Measurements from ENCODE around the gene NDST3.
"Not testable (repeated sequence)": the region's sequence is repeated elsewhere in the genome, so short reads cannot be mapped to it uniquely, and the experiment has no call there.

NDST3 gene

GRCh38 chr4:118286685-118287084 lies 252.4 kb downstream of the NDST3 start:
- ChIA-PET POLR2A (no interaction called here), CTCF (no interaction called here)
- no peak for TF ChIP-seq CTBP1 (IDR thresholded peaks at IDR 0.05; ENCODE audit: borderline replicate concordance)
- TF ChIP-seq HDGF (IDR thresholded peaks at IDR 0.05; ENCODE audit: borderline replicate concordance) = no peak
- TF ChIP-seq FOXK2 (IDR thresholded peaks at IDR 0.05) = no peak
- TF ChIP-seq FOXA1 (IDR thresholded peaks at IDR 0.05) = no peak
- TF ChIP-seq TARDBP (IDR thresholded peaks at IDR 0.05) = no peak
- no peak for DNase-seq (ENCODE audit: extremely low spot score)

DNA sequence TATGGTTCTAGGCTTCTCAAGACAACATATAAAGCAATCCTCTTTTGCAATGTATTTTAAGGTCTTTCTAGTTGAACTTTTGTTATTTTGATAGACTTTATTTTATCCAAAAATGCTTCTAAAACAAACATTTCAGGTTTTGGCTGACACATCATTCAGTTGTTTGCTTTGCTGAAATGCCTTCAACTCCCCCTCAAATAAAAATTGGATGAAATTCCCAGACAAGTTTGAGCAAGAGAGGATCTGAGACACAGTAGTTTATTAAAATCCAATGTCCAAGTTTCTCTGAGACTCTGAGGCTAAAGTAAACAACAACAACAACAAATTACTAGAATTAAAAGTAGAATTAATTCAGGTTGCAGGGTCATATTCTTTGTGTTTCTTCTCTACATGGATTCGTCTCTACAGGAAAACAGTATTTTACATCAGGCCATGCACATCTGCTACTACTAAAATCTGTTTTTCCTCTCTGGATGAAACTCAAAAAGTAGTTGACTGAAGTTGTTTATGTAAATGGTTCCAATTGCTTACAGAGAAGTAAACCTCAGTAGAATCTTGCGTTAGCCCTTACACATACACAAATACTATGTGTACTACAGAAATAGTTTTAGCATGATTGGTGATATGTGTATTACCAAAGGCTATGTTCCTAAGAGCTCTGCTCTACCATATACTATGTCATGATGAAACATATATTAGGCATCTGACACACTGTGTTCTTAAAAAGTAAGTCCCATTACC lies 253.6 kb downstream of the NDST3 start:
- TF ChIP-seq ARNT (IDR thresholded peaks at IDR 0.05) (no peak), HDGF (IDR thresholded peaks at IDR 0.05; ENCODE audit: borderline replicate concordance) (no peak), TARDBP (IDR thresholded peaks at IDR 0.05) (no peak), BHLHE40 (IDR thresholded peaks at IDR 0.05; ENCODE audit: borderline replicate concordance) (no peak), ELF4 (IDR thresholded peaks at IDR 0.05) (no peak), LEF1 (IDR thresholded peaks at IDR 0.05; ENCODE audit: borderline replicate concordance) (no peak), ZNF384 (IDR thresholded peaks at IDR 0.05) (no peak), FOXM1 (IDR thresholded peaks at IDR 0.05; ENCODE audit: borderline replicate concordance) (no peak), FOXA1 (IDR thresholded peaks at IDR 0.05) (no peak), FOXK2 (IDR thresholded peaks at IDR 0.05) (no peak)
- DNase-seq (ENCODE audit: extremely low spot score) = no peak
- ChIA-PET CTCF (no interaction called here), POLR2A (no interaction called here)

GRCh38 chr4:118289794-118290193 lies 255.5 kb downstream of the NDST3 start:
- POLR2A ChIA-PET = no interaction called here
- TF ChIP-seq BHLHE40 (IDR thresholded peaks at IDR 0.05; ENCODE audit: borderline replicate concordance) = no peak
- TF ChIP-seq ARNT (IDR thresholded peaks at IDR 0.05) = no peak
- TF ChIP-seq TARDBP (IDR thresholded peaks at IDR 0.05) = no peak
- TF ChIP-seq LEF1 (IDR thresholded peaks at IDR 0.05; ENCODE audit: borderline replicate concordance) = no peak
- no peak for TF ChIP-seq ELF4 (IDR thresholded peaks at IDR 0.05)
- no peak for TF ChIP-seq ZNF384 (IDR thresholded peaks at IDR 0.05)
- TF ChIP-seq, protein P1, sequence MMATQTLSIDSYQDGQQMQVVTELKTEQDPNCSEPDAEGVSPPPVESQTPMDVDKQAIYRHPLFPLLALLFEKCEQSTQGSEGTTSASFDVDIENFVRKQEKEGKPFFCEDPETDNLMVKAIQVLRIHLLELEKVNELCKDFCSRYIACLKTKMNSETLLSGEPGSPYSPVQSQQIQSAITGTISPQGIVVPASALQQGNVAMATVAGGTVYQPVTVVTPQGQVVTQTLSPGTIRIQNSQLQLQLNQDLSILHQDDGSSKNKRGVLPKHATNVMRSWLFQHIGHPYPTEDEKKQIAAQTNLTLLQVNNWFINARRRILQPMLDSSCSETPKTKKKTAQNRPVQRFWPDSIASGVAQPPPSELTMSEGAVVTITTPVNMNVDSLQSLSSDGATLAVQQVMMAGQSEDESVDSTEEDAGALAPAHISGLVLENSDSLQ (IDR thresholded peaks at IDR 0.05) = no peak
- TF ChIP-seq CTBP1 (IDR thresholded peaks at IDR 0.05; ENCODE audit: borderline replicate concordance) = no peak
- TF ChIP-seq FOXM1 (IDR thresholded peaks at IDR 0.05; ENCODE audit: borderline replicate concordance) = no peak
- TF ChIP-seq NFRKB (IDR thresholded peaks at IDR 0.05) = no peak
- no peak for TF ChIP-seq HDGF (IDR thresholded peaks at IDR 0.05; ENCODE audit: borderline replicate concordance)
- no peak for TF ChIP-seq SUZ12 (IDR thresholded peaks at IDR 0.05)
- no peak for TF ChIP-seq FOXK2 (IDR thresholded peaks at IDR 0.05)
- TF ChIP-seq FOXA1 (IDR thresholded peaks at IDR 0.05) = no peak
- no peak for TF ChIP-seq SP1 (IDR thresholded peaks at IDR 0.05)
- CTCF ChIA-PET = no interaction called here

GRCh38 chr4:118290951-118291350 lies 256.7 kb downstream of the NDST3 start:
- ChIA-PET CTCF (no interaction called here), POLR2A (no interaction called here)
- DNase-seq (ENCODE audit: extremely low spot score) = no peak
- TF ChIP-seq FOXM1 (IDR thresholded peaks at IDR 0.05; ENCODE audit: borderline replicate concordance) (no peak), FOXA1 (IDR thresholded peaks at IDR 0.05) (no peak), HDGF (IDR thresholded peaks at IDR 0.05; ENCODE audit: borderline replicate concordance) (no peak), SUZ12 (IDR thresholded peaks at IDR 0.05) (no peak), ARNT (IDR thresholded peaks at IDR 0.05) (no peak), L3MBTL2 (conservative IDR thresholded peaks at IDR 0.05) (no peak), TARDBP (IDR thresholded peaks at IDR 0.05) (no peak), NFRKB (IDR thresholded peaks at IDR 0.05) (no peak), SP1 (IDR thresholded peaks at IDR 0.05) (no peak), FOXK2 (IDR thresholded peaks at IDR 0.05) (no peak), LEF1 (IDR thresholded peaks at IDR 0.05; ENCODE audit: borderline replicate concordance) (no peak)
- TF ChIP-seq, protein P1 (IDR thresholded peaks at IDR 0.05) = no peak

More at GRCh38 chr4:118289794-118290193, 255.5 kb downstream of the NDST3 start:
- DNase-seq (ENCODE audit: extremely low spot score) = no peak

DNA sequence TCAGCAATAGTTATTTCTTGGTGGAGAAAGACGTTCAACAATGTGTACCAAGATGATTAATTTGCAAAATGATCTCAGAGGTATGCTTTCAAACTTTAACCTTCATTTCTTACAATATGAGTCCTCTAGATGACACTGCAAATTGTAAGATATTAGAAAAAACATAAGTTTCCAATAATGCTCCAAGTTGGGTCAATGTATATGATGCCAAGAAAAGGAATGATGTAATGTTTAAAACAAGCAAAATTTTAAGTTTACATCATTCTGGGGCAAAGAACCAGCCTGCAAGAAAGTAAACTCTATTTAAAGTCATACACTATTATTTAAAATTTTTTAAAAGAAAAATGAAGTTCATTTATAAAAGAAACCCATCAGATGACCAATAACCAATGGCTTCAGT lies 262.4 kb downstream of the NDST3 start:
- TF ChIP-seq L3MBTL2 (conservative IDR thresholded peaks at IDR 0.05) = no peak
- no peak for TF ChIP-seq HDGF (IDR thresholded peaks at IDR 0.05; ENCODE audit: borderline replicate concordance)
- TF ChIP-seq NFRKB (IDR thresholded peaks at IDR 0.05) = no peak
- TF ChIP-seq ARNT (IDR thresholded peaks at IDR 0.05) = no peak
- TF ChIP-seq FOXM1 (IDR thresholded peaks at IDR 0.05; ENCODE audit: borderline replicate concordance) = no peak
- TF ChIP-seq BHLHE40 (IDR thresholded peaks at IDR 0.05; ENCODE audit: borderline replicate concordance) = no peak
- TF ChIP-seq, protein P1 (IDR thresholded peaks at IDR 0.05) = no peak
- TF ChIP-seq TARDBP (IDR thresholded peaks at IDR 0.05) = no peak
- TF ChIP-seq SUZ12 (IDR thresholded peaks at IDR 0.05) = no peak
- CTCF ChIA-PET = no interaction called here
- no peak for DNase-seq (ENCODE audit: extremely low spot score)
- POLR2A ChIA-PET = no interaction called here

DNA sequence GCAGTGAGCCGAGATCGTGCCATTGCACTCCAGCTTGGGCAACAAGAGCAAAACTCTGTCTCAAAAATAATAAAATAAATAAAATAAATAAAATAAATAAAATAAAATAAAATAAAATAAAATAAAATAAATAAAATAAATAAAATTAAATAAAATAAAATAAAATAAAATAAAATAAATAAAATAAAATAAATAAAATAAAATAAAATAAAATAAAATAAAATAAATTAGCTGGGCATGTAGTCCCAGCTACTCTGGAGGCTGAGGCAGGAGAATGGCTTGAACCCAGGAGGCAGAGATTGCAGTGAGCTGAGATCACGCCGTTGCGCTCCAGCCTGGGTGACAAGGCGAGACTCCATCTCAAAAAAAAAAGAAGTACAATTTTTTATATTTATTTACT lies 265.3 kb downstream of the NDST3 start:
- DNase-seq (ENCODE audit: extremely low spot score); POLR2A ChIA-PET; CTCF ChIA-PET: not testable (repeated sequence)

- TF ChIP-seq ZNF384 (IDR thresholded peaks at IDR 0.05) (peak; percentile 65), SP1 (IDR thresholded peaks at IDR 0.05) (no peak)
- CTCF ChIA-PET = interaction anchor here (1.2 kb wide), 1 partner anchor 45 kb away, joined by 3 read pairs; the partner anchor contains the start of gene PRSS12
- DNase-seq (ENCODE audit: extremely low spot score) = no peak
Measured at GRCh38 chr4:118307643-118308042, 273.4 kb downstream of the NDST3 start.

More at GRCh38 chr4:118307643-118308042, 273.4 kb downstream of the NDST3 start:
- POLR2A ChIA-PET = no interaction called here
